ENCODE results near the gene TTC13.

- TF ChIP-seq CTCF (IDR thresholded peaks at IDR 0.05) (no peak), POLR2A (IDR thresholded peaks at IDR 0.05) (no peak)
These were observed 55.5 kb downstream of the TTC13 start for GRCh38 chr1:230923176-230923575.

Data from testis (tissue), 2 donors.